HTERT RPE-1 (cell line): ENCODE data around the gene TRAF1.

Experiments
- in situ Hi-C: fragments of 300-500 bp; cut with MboI; formaldehyde crosslinking; loops from 4 replicates; pipeline ENCODE4 v1.14.3; 2020; ENCODE audit warnings: low sequenced_read_pairs

Gene TRAF1

GRCh38 chr9:120872791-120873502, 53.6 kb downstream of the TRAF1 start:
- in situ Hi-C loops, result no loop called here

DNA sequence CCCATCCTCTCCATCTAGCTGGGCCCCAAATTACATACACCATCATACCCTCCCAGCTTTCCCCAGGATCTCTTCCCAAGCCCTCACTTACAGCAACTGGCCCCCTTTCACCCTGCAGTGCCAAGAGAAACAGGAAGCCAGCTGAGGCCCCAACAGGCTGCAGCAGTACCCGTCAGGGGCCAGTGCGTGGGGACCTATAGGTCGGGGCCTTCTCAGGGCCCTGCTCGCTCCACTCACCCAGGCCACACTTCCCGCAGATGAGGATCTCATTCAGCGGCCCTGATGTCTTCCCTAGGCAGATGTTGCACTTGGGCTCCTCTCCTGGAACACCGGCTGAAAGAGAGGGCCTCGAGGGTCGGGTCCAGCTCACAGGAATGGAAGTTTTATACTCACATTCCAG, 56.4 kb downstream of the TRAF1 start:
- in situ Hi-C loops, result no loop called here

DNA sequence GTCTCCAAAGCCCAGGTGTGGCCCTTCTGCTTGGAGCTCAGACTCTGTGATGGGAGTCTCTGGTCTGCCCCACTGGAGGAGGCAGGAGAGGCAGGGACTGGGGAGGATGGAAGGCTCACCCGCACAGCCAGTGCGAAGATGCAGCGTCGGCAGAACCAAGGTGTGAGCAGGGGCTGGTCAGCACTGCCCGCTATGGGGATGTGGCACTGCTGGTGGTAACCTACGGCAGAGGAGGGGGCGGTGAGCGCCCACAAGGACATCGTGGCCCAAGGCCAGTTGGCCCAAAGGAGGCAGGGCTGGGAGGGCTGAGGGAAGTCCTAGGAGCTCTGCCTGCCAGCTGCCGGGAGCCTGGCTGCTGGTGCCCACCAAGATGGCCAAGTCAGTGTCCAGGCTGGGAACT, 56.9 kb downstream of the TRAF1 start:
- in situ Hi-C loops, result no loop called here

DNA sequence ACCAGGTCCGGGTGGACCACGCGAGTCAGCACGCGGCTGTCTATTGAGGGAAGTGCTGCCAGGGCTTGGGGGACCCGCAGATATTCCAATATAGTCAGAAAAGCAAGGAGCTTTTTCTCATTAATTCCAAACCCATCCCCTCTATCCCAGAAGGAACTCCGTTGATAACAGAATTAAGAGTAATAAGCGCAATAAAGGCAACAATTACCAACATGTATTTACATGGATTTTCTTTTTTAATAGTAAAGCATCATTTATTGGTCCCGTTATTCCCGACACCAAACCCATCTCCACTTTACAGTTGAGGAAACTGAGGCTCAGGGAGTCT, 57.3 kb downstream of the TRAF1 start:
- in situ Hi-C loops, result no loop called here

GRCh38 chr9:120868676-120869359, 57.8 kb downstream of the TRAF1 start:
- in situ Hi-C loops, result no loop called here

DNA sequence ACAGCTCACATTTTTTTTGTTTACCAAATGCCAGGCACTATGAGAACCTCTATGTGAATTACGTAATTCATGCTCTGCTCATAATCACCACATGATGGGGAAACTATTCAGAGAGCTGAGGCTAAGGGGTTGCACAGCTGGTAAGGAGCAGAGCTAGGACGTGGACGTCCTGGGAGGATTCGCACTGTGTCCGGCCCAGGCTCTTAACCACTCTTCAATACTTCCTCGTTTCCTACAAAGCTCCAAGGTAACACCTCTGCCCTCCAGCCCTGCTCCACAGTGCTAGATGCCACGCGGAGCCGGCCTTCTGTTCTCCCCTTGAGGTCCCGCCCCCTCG, 58.3 kb downstream of the TRAF1 start:
- in situ Hi-C loops, result no loop called here

GRCh38 chr9:120867676-120868338, 58.8 kb downstream of the TRAF1 start:
- in situ Hi-C loops, result no loop called here

- in situ Hi-C loops, result no loop called here
Observed at GRCh38 chr9:120866651-120867050, 59.9 kb downstream of the TRAF1 start.

- in situ Hi-C loops, result no loop called here
Observed at GRCh38 chr9:120865809-120866208, 60.8 kb downstream of the TRAF1 start.

GRCh38 chr9:120865176-120865575, 61.4 kb downstream of the TRAF1 start:
- in situ Hi-C loops, result no loop called here

DNA sequence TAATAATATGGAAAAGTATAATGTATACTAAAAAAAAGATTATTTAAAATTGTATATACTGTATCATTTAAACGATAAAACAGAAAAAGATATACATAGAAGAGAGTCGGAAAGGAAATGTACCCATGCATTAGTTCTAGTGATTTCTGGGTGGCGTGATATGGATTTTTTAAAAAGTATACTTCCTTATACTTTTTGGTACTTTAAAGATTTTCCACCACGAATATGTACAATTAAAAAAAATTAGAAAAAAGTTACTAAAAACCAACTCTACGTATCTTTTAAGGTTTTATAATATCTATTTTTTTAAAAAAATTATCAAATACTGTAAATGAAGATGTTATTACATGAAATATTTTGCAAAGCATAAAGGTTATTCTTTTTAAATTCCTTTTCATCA, 61.9 kb downstream of the TRAF1 start:
- in situ Hi-C loops, result no loop called here

- in situ Hi-C loops, result no loop called here
Observed at GRCh38 chr9:120863833-120864232, 62.8 kb downstream of the TRAF1 start.

GRCh38 chr9:120862452-120862851, 64.1 kb downstream of the TRAF1 start:
- in situ Hi-C loops, result no loop called here

GRCh38 chr9:120861935-120862334, 64.7 kb downstream of the TRAF1 start:
- in situ Hi-C loops, result no loop called here

- in situ Hi-C loops, result no loop called here
Observed at GRCh38 chr9:120860083-120860482, 66.5 kb downstream of the TRAF1 start.

DNA sequence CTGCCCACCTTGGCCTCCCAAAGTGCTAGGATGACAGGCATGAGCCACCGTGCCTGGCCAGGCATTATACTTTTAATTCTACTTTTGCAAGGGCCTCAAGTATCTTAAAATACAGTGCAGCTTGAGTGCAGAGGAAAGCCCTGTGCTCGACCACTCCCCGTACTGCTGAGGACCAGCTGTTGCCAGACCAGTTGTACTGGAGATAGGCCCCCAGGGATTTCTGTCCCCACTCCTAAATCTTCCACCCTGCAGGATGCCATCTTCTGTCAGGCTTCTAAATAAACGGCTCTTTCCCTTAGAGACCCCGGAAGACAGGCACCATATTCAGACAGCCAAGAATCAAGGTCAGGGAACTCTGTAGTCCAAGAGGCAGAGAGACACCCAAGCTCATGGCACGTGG, 67.2 kb downstream of the TRAF1 start:
- in situ Hi-C loops, result no loop called here

DNA sequence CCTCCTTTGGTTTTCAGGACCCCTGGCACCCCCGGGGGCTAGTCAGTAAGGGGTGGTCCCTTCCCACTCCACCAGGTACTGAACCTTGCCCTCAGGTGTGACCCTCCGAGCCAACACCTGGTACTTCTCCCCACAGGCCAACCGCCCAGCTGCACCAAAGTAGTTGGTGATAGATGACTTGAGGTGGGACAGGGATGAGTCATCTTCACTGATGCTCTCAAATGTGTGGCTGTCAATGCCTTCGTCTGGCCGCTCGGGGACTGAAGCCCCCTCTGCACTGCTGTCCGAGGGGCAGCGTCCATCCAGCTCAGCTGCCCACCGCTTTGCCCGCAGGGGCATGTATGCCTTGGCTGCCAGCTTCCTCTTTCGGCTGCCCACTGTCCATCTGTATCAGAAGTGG, 68.7 kb downstream of the TRAF1 start:
- in situ Hi-C loops, result no loop called here

- in situ Hi-C loops, result no loop called here
Observed at GRCh38 chr9:120857481-120857880, 69.1 kb downstream of the TRAF1 start.

DNA sequence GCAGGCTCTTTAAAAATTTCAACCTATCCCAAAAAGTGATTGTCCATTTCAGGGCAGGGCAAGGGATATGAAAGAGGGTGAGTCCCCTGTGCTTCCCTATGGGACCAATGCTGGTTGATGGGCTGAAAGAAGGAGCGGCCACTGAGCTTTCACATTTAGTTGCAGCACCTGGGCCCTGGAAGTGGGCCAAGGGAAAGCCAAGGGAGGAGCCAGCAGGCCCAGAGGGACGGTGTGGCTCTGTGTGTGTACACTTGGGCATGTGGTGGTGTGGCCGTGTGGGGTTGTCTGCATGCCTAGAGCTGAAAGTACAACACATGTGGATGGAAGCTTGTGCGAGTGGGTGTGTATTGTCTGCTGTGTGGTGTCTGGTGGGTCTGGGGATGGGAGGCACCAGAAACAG, 69.9 kb downstream of the TRAF1 start:
- in situ Hi-C loops, result no loop called here

- in situ Hi-C loops, result no loop called here
Observed at GRCh38 chr9:120855827-120856670, 70.5 kb downstream of the TRAF1 start.

DNA sequence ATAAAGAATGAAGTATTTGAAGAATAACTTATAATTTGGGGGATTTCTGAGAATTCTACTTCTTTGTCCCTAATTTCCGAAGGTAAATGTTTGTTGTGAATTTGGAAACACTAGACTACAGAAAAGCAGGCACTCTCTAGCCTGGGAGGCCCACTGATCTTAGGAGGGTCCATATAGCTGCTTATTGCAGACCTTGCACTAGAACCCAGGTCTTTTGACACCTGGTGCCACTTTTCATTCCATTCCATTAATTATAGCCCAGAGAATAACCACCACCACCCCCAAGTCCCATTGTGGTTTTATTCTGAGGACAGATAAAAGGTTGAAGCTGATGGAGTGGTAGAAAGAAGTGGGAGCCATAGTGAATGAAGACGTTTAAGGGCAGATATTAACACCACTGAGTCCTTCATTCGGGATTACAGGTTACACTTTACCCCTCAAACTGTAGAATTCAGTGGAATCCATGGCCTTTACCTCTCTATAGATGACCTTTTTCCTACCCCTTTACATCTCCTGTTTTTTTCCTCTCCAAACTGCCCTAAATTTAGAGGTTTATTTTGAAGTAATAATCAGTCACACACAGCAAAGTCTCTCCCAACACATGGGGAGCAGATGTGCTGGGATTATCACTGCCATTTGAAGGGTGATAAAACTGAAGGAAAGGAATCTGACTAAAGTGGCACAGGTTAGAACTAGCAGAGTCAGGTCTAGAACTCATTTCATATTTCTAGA, 71.8 kb downstream of the TRAF1 start:
- in situ Hi-C loops, result no loop called here
